Activated CD4-positive, CD25-positive, alpha-beta regulatory T cell treated with anti-CD3 and anti-CD28 coated beads, Interleukin-2, amount 50 U/mL, for 24 hours (primary cell): ENCODE results near the gene TADA2B.

Source experiments
- ATAC-seq, 2 donors: fragments of 150-1000 bp; cut with Tn5 transposase; one replicate each; pipeline ENCODE4 v1.10.0; 2021; ENCODE audit warnings: mild to moderate bottlenecking in 1 of 2, moderate library complexity in 1 of 2

TADA2B gene, protein sequence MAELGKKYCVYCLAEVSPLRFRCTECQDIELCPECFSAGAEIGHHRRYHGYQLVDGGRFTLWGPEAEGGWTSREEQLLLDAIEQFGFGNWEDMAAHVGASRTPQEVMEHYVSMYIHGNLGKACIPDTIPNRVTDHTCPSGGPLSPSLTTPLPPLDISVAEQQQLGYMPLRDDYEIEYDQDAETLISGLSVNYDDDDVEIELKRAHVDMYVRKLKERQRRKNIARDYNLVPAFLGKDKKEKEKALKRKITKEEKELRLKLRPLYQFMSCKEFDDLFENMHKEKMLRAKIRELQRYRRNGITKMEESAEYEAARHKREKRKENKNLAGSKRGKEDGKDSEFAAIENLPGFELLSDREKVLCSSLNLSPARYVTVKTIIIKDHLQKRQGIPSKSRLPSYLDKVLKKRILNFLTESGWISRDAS

GRCh38 chr4:7043284-7044136, at the start of gene TADA2B:
Gene TADA2B, plus strand, starts transcription at chr4:7043372. Its CDS starts 208 bp downstream, at chr4:7043580.
- peak; percentile 55 to 61 for ATAC-seq

- ATAC-seq = no peak
Observed at GRCh38 chr4:6996481-6996880, 46.7 kb upstream of the TADA2B start.

DNA sequence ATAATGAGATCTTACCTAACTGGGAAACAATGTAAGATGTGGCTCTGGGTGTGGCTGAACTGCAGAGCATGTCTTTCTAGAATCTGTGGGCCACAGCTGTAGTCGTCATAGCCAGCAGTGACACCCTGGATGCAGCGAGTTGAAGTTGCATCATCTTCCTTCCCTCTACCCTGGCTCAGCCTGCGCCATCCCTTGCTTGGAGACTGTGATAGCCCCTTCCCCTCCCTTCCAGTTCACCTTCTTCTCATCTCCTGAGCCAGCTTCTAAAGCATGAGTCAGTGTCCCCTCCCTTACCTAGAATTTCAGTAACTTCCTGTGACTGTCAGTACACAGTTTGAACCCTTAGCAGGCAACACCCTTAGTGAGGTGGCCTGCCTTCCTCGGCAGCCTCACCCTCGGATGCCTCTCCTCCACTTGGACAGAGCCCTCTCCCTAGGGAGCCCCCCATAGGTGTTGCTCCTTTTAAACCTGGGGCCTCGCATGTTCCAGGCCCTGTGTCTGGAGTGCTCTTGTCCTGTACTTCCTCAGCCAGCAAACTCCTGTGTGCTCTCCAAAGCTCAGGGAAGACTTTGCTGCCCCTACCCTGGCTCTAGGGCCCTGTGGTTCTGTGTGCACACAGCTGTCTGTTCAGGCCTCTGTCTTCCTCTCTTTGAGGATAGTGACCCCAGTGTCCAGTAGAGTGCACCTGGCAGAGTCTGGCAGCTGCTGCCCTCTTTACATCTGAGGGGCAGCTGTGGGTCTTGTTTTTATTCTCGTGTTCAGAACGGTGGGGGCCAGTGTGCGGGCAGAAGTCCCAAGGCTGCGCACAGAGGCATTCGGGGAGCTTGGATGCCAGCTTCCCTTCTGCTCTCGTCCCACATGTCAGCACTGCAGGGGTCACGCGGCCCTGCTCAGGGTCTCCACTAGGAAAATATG, 43.7 kb upstream of the TADA2B start:
- ATAC-seq = peak; percentile 81 to 91

DNA sequence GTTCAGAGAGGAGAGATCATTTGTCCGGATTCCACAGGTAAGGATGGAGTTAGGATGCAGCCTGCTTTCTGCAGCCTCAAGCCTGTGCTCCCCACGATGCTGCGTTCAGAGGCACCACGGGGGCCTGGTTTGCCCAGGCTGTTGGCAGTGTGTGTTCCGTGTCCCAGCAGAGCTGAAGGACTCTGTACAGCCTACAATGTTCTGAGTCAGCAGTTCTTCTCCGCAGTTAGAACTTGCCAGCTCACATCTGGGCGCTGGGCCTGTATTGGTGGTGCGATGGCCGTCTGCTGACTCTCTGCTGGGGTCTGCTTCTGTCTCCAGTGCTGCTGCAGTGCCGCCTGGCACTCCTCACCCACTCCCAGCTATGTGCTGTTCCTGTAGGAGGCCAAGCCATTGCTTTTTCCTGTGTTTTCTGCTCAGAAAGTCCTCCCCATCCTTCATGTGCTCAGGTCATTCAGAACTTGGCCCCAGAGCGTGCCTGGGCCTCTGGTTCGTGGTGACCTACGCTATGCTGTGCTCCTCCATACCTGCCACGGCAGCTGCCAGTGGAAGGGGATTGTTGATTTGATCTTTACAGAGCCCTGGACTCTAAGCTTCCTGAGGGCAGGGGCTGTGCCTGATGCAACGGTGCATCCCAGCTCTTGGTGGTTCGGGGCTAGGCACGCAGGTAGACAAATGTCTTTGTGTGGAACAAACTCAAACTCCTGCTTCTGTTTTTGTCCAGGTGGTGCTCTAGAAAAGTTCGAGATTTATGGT, 42.6 kb upstream of the TADA2B start:
- ATAC-seq = no peak

DNA sequence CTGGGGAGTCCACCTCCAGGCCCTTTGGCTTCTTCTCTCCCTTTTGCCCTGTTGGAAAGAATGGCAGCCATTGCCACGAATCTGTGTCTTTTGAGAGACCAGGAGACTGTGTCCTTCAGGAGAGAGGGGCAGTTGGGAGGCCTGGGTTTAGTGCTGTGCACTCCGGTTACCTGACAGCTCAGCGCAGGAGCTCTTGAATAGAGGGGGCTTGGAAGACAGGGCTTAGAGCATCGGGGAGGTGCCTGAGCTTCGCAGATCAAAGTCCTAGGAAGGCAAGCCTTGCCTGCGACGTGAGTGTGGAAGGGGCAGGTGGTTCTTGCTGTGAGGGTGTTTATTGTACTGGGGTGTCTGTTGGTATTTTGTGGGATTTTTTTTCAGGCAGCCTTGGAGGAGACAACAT, 41.9 kb upstream of the TADA2B start:
- ATAC-seq = no peak

DNA sequence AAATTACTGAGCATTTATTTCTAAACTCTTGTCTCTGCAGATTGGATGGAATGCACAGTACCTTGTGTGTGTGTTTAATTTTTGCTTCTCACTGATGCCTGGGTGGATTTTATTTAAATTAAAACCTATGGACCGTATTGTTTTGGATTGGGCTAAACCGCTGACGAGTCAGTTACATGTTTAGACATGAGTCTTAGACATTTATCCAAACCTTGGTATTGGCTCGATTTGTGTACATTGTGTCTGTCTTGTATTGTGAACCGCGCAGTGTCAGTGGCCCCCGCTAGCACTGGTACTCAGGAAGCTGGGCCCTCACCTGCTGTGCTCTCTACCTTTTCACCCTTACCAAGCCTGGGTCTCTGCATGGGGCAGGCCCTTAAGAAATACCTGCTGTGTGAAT, 40.8 kb upstream of the TADA2B start:
- ATAC-seq = no peak

DNA sequence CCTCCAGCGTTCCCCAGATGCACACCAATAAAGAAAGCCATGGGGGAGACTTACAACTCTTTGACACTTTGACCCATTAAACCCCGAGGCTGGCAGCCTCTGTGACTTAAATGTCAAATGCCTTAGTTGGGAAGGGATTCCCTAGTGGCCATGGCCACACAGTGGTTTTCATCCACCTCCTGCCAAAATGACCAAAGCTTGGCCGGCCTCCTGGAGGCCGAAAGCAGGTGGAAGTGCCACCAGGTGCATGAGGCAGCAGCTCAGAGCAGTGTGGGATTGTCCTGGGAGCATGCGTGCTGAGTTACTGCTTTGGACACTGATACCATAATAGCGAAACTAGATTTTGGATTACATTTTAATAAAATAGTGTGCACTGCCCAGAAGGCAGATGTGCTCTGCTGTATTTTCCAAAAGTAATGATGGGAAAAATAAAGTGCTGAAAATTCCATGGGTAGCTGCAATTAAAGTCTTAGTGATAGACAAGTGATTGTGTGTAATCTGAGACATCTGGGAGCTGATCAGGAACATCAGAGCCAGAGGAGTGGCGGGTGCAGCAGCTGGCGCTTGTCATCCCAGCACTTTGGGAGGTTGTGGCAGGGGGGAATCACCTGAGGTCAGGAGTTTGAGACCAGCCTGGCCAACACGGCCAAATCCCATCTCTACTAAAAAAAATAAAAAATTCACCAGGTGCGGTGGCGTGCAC, 39.8 kb upstream of the TADA2B start:
- no peak for ATAC-seq

DNA sequence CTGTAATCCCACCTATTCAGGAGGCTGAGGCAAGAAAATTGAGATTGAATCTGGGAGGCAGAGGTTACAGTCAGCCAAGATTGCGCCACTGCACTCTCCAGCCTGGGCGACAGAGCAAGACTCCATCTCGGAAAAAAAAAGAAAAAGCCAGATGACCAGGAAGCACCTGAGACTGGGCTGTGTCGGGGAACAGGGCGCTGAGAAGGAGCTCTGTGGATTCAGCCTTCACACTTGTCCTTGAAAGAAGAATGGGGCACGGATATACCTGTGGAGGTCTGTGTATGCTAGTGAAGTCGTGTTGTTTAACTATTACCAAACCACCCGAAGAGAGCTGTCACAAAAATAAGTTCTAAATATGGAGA, 39.3 kb upstream of the TADA2B start:
- no peak for ATAC-seq

DNA sequence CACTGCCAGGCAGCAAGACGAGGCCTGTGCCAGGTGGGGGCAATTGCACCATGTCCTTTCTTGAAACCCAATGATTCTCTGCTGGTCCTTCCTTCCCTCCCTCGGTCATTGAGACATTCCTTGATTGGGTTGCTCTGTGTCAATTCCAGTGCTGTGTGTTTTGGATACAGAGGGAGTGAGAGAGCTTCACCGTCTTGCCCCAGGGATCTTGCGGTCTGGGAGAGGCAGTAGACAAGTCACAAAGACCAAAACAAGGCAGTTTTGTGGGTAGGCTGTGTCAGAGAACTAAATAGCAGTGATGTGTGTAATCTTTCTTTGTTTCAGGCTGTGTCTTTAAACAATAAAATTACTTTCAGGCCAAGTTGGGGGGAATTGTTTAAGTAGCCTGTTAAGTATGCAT, 38.8 kb upstream of the TADA2B start:
- ATAC-seq = no peak

GRCh38 chr4:7005571-7005970, 37.6 kb upstream of the TADA2B start:
- no peak for ATAC-seq

- ATAC-seq = no peak
Observed at GRCh38 chr4:7006411-7006810, 36.8 kb upstream of the TADA2B start.

DNA sequence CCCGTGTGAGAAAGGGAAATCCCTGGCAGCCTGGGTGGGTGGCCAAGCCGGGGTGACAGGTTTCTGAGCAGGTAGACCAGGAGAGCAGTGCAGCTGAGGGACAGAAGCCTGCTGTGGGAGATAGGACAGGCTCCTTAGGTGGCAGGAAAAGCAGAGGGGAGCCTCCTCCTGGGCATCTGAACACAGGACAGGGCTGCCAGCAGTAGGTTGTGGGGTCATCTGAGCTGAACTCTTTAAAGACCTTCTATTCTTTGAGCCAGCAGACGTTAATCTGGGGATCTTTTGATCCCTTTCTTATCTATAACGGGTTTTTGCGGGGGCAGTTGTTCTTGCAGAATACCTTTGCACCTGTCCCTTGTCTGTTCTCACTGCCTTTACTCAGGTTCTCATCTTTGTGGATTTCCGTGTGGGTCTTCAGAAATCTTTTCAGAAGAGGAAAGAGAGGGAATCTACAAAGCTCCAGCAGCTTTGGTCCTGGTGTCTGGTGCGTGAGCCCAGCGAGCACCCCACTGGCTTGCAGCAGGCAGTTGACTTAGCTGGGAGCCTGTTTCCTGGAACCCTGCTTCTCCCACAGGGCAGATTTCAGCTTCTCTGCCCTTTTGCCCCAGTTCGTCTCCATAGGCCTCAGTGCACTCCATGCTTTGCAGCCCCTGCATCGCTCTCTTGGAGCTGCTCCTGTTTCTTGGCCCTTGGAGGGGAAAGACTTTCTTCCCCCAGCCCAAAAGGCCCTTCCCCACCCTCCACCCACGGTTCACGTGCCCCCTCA, 35.8 kb upstream of the TADA2B start:
- ATAC-seq = no peak

GRCh38 chr4:7007944-7008343, 35.2 kb upstream of the TADA2B start:
- no peak for ATAC-seq

DNA sequence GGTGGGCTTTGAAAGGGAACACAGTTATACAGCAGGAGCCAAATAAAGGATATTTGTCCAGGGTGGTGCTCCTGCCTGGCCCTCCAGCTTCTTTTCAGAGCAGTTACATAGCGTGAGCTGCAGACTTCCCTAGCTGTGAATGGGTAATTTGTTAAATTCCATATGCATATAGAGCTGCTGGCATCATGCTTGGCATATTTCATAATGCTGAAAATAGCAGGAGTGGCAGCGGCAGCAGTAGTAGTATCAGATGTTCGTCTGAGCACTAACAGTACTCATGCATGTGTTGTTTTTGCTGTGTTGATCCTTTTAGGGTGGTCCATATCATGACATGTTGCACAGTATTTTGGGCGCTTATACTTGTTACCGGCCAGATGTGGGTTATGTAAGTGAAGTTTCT, 33.6 kb upstream of the TADA2B start:
- ATAC-seq = no peak

GRCh38 chr4:7013175-7013574, 30.0 kb upstream of the TADA2B start:
- no peak for ATAC-seq

GRCh38 chr4:7014815-7015214, 28.4 kb upstream of the TADA2B start:
- no peak for ATAC-seq

GRCh38 chr4:7015383-7016035, 27.7 kb upstream of the TADA2B start:
- ATAC-seq = no peak

- ATAC-seq = no peak
Observed at GRCh38 chr4:7016086-7016485, 27.1 kb upstream of the TADA2B start.

- no peak for ATAC-seq
Observed at GRCh38 chr4:7016512-7016911, 26.7 kb upstream of the TADA2B start.

DNA sequence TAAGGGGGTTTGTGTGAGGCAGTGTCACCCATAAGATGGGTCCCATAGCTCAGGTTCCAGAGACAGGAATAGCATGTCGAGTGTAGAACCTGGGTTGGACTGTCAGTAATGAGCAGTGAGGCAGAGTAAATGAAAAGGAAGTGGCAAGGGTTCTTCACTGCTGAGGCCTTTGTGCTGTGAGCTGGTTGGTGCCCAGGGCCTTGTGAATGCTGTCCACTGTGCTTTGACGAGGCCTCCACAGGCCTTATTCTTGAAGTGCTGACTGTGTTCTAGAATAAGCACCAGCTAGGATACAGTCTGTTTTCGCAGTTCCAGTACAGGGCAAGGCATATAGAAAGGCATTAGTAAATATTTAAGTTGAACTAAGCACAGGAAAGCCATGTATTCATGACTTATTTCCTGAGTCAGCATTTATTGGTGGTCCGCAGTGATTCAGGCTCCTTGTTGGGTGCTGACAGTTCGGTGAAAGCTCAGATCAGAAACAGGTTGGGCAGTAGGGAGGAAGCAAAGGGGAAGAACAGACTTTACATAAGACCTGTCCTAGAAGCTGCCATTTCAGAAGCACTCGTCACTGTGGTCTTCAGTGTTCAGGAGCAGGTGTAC, 25.6 kb upstream of the TADA2B start:
- no peak for ATAC-seq
